GM21786 (cell line): ENCODE data around the gene PLEKHJ1.

Source experiments
- ATAC-seq: cut with Tn5 transposase; IDR thresholded peaks from one replicate; pipeline ENCODE4 v1.9.1; 2021; ENCODE audit not compliant: unreplicated experiment

The PLEKHJ1 gene

GRCh38 chr19:2270157-2270422, 34.0 kb upstream of the PLEKHJ1 start:
- ATAC-seq = no peak

GRCh38 chr19:2269244-2270156, 33.4 kb upstream of the PLEKHJ1 start:
- ATAC-seq = no peak

GRCh38 chr19:2268861-2269243, 32.7 kb upstream of the PLEKHJ1 start:
- ATAC-seq = no peak

GRCh38 chr19:2268480-2268830, 32.3 kb upstream of the PLEKHJ1 start:
- no peak for ATAC-seq

- no peak for ATAC-seq
Measured at GRCh38 chr19:2266183-2266993, 30.3 kb upstream of the PLEKHJ1 start.

- ATAC-seq = no peak
Measured at GRCh38 chr19:2261438-2262172, 25.5 kb upstream of the PLEKHJ1 start.

GRCh38 chr19:2260341-2260805, 24.2 kb upstream of the PLEKHJ1 start:
- no peak for ATAC-seq

GRCh38 chr19:2259336-2259735, 23.2 kb upstream of the PLEKHJ1 start:
- ATAC-seq = no peak

- ATAC-seq = no peak
Measured at GRCh38 chr19:2255982-2256685, 20.0 kb upstream of the PLEKHJ1 start, which contains the start of gene JSRP1. Gene JSRP1, minus strand, starts transcription at chr19:2256417. Its CDS starts 1,103 bp downstream, at chr19:2255314.

GRCh38 chr19:2255112-2255845, 19.1 kb upstream of the PLEKHJ1 start:
- no peak for ATAC-seq

- ATAC-seq = no peak
Measured at GRCh38 chr19:2254064-2254872, 18.1 kb upstream of the PLEKHJ1 start.

- no peak for ATAC-seq
Measured at GRCh38 chr19:2253106-2254063, 17.3 kb upstream of the PLEKHJ1 start.

GRCh38 chr19:2252797-2253105, 16.6 kb upstream of the PLEKHJ1 start:
- ATAC-seq = no peak

- ATAC-seq = no peak
Measured at GRCh38 chr19:2252055-2252796, 16.1 kb upstream of the PLEKHJ1 start.

- no peak for ATAC-seq
Measured at GRCh38 chr19:2251106-2252054, 15.3 kb upstream of the PLEKHJ1 start.

- ATAC-seq = no peak
Measured at GRCh38 chr19:2250766-2251105, 14.6 kb upstream of the PLEKHJ1 start.
